HL-60 (cell line): Measurements from ENCODE around the gene EVX1.

Source experiments
- DNase-seq, 2 experiments: peaks; one replicate each; pipeline ENCODE4 v3.0.0-alpha.2; 2010 to 2020; ENCODE audit warnings: low read depth in 1 of 2, low spot score in 1 of 2
- H3K27ac ChIP-seq: fragments of 250-450 bp; sonication (Bioruptor Pico); replicated peaks from 2 replicates; pipeline ENCODE4 v1.5.1; 2020; ENCODE audit warnings: mild to moderate bottlenecking, moderate library complexity
- H3K27me3 ChIP-seq: fragments of 250-450 bp; sonication (Bioruptor Pico); 2 replicates; pipeline ENCODE4 v1.5.1; 2021; ENCODE audit warnings: mild to moderate bottlenecking, moderate library complexity; ENCODE audit not compliant: insufficient read depth, poor library complexity, severe bottlenecking
- H3K4me3 ChIP-seq: replicated peaks from 2 replicates; pipeline ENCODE4 v1.5.1; 2011; ENCODE audit warnings: mild to moderate bottlenecking, control low read depth, low read length; ENCODE audit not compliant: insufficient read depth
- GABPA ChIP-seq: IDR thresholded peaks from 2 replicates; pipeline ENCODE4 v1.6.1; 2012; ENCODE audit warnings: low read depth
- POLR2AphosphoS5 ChIP-seq: IDR thresholded peaks from 2 replicates; pipeline ENCODE4 v1.6.1; 2012; ENCODE audit warnings: low read depth
- SPI1 ChIP-seq: IDR thresholded peaks from 2 replicates; pipeline ENCODE4 v1.6.1; 2012; ENCODE audit warnings: low read depth, mild to moderate bottlenecking, borderline replicate concordance
- TF ChIP-seq, protein P1 (sequence below): IDR thresholded peaks from 2 replicates; pipeline ENCODE4 v1.6.1; 2012; ENCODE audit warnings: low read depth; ENCODE audit not compliant: insufficient replicate concordance
- TF ChIP-seq, protein P2 (sequence below): IDR thresholded peaks from one replicate; pipeline ENCODE4 v1.5.1; 2011; ENCODE audit warnings: low read length, control low read depth, inconsistent platforms; ENCODE audit not compliant: insufficient read depth

Gene EVX1

DNA sequence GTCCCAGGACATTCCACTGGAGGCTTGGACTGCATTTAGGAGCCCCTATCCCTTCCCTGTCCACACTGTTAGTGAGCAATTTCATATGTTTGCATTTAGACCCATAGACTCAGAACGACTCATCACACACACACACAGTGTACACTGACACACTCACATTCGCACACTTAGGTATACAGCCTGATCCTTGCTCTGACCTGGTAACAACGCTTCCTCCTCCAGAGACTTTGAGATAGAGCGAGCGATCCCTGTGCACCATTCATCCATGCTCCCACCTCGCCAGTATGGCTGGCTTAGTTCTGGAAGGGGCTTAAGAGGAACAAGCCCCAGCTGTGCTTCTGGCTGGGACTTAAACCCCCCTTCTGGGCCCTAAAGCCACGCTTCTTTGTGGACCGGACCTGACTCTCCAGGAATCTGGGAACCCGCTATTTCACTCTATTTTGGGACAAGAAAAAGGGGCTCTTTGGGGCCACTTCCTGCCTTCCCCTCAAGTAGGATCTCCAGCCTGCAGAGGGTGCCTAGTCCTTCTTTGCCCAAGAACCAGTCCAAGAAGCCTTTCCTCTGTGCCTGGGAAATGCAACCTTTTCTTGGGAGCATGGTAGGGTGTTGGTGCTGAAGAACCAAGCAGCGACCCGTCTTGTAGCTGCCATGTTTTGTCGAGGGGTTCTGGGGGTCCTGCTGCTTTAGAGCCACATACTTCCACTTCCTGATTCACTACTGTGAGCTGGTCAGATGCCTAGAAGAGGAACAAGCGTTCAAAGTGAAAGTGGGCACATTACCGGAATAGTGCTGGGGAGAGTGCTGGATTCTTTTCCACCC, 41.6 kb upstream of the EVX1 start:
- no peak overlapping the region for H3K27ac ChIP-seq
- H3K4me3 ChIP-seq, result peak overlapping the region; percentile 50
- DNase-seq, result peak in 1 of 2 experiments; percentile 46

DNA sequence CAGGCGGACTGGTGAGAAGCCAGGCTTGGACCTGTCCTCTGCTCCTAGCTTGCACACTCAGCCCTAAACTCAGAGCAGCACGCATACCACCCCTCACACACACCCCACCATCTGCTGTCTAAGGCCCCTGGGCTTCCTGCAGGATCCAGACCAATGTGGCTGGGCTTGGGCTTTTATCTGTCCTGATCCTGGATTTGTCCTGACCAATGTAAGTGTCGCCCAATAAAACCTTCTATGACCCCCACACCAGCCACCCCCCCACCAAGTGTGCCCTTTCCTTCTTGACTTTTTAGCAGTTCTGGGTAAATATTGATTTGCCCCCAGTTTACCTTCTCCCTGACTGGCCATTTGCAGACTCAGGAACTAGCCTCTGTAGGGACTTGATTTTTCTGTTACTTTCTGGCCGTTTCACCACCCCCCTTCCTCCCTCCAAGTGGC, 41.0 kb upstream of the EVX1 start:
- DNase-seq, result no peak
- Histone ChIP-seq H3K27me3 (peaks cover 79% of the 10 kb centered on the region), H3K4me3 (0 out of 2 replicates have a peak overlapping the region, but pooled peaks have one; percentile 5), H3K27ac (no peak overlapping the region)
- TF ChIP-seq, protein P1, sequence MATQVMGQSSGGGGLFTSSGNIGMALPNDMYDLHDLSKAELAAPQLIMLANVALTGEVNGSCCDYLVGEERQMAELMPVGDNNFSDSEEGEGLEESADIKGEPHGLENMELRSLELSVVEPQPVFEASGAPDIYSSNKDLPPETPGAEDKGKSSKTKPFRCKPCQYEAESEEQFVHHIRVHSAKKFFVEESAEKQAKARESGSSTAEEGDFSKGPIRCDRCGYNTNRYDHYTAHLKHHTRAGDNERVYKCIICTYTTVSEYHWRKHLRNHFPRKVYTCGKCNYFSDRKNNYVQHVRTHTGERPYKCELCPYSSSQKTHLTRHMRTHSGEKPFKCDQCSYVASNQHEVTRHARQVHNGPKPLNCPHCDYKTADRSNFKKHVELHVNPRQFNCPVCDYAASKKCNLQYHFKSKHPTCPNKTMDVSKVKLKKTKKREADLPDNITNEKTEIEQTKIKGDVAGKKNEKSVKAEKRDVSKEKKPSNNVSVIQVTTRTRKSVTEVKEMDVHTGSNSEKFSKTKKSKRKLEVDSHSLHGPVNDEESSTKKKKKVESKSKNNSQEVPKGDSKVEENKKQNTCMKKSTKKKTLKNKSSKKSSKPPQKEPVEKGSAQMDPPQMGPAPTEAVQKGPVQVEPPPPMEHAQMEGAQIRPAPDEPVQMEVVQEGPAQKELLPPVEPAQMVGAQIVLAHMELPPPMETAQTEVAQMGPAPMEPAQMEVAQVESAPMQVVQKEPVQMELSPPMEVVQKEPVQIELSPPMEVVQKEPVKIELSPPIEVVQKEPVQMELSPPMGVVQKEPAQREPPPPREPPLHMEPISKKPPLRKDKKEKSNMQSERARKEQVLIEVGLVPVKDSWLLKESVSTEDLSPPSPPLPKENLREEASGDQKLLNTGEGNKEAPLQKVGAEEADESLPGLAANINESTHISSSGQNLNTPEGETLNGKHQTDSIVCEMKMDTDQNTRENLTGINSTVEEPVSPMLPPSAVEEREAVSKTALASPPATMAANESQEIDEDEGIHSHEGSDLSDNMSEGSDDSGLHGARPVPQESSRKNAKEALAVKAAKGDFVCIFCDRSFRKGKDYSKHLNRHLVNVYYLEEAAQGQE, result no peak
- TF ChIP-seq GABPA (no peak), SPI1 (no peak), POLR2AphosphoS5 (no peak)
- TF ChIP-seq, protein P2, sequence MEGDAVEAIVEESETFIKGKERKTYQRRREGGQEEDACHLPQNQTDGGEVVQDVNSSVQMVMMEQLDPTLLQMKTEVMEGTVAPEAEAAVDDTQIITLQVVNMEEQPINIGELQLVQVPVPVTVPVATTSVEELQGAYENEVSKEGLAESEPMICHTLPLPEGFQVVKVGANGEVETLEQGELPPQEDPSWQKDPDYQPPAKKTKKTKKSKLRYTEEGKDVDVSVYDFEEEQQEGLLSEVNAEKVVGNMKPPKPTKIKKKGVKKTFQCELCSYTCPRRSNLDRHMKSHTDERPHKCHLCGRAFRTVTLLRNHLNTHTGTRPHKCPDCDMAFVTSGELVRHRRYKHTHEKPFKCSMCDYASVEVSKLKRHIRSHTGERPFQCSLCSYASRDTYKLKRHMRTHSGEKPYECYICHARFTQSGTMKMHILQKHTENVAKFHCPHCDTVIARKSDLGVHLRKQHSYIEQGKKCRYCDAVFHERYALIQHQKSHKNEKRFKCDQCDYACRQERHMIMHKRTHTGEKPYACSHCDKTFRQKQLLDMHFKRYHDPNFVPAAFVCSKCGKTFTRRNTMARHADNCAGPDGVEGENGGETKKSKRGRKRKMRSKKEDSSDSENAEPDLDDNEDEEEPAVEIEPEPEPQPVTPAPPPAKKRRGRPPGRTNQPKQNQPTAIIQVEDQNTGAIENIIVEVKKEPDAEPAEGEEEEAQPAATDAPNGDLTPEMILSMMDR, result no peak

More for the DNA sequence above, 41.6 kb upstream of the EVX1 start:
- peaks cover 76% of the 10 kb centered on the region for H3K27me3 ChIP-seq
- TF ChIP-seq, protein P1, result no peak
- TF ChIP-seq GABPA (no peak), SPI1 (peak; percentile 80)
- TF ChIP-seq, protein P2, result no peak

DNA sequence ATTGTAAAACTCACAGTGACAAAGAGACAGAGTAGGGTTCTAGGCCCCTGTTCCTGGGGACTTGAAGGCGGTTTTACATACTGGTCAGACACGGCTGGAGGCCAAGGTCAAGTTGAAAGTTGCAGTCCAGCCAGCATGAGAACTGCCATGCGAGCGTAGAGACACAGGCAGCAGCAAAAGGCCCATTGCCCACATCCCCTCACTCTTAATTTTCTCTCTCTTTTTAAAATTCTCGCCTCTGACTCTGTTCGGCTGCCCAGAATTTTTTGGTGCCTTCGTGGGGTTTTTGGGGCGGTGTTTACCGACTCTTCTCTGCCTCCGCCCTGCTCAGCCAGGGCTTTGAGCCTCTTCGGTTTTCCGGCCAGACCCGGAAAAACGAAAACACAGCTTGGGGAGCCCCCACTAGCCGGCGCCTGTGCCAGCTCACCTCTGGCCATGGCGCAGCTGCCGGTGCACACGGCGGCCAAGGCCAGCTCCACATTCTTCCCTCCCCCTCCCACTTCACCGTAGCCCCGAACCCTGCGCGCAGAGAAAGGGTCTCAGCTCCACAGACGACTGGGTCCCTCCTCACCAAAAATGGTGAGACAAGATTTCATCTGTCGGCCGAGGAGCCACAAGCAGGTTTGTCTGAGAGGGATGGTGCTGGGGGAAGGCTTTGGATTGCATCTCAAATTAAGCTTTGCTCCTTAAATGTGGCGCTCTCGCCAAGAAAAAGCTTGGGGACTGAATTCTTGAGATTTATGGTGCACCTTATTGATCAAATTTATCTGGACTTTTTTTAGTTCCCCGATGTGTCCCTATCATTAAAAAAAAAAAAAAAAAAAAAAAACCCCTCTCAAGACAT, 40.4 kb upstream of the EVX1 start:
- H3K27ac ChIP-seq, result no peak overlapping the region
- TF ChIP-seq POLR2AphosphoS5 (no peak), SPI1 (no peak), GABPA (no peak)
- TF ChIP-seq, protein P1, result no peak
- TF ChIP-seq, protein P2, result no peak
- H3K27me3 ChIP-seq, result peaks cover 79% of the 10 kb centered on the region
- no peak for DNase-seq
- no peak overlapping the region for H3K4me3 ChIP-seq
